H9 (cell line): ENCODE data around the gene CNGB1. TPM values are rescaled to one million over a fixed set of nuclear protein-coding genes. Genes with fewer than 3 reads are reported as not detected.

Source experiments
- DNase-seq: peaks from one replicate; pipeline ENCODE4 v3.0.0-alpha.2; 2017
- H2AFZ ChIP-seq: one replicate; pipeline ENCODE4 v1.6.1; 2013; ENCODE audit warnings: mild to moderate bottlenecking, low read length, control low read depth, moderate library complexity
- H2AK5ac ChIP-seq: 2 replicates; pipeline ENCODE4 v1.6.1; 2013; ENCODE audit warnings: low read length, control low read depth, mixed read lengths; ENCODE audit not compliant: insufficient read length
- H2BK120ac ChIP-seq: one replicate; pipeline ENCODE4 v1.6.1; 2013; ENCODE audit warnings: low read depth, mild to moderate bottlenecking, low read length, control low read depth, inconsistent platforms; ENCODE audit not compliant: poor library complexity, severe bottlenecking
- H2BK12ac ChIP-seq: 2 replicates; pipeline ENCODE4 v1.6.1; 2013; ENCODE audit warnings: low read length, control low read depth, mixed read lengths, low read depth; ENCODE audit not compliant: insufficient read length
- H2BK15ac ChIP-seq: 2 replicates; pipeline ENCODE4 v1.6.1; 2013; ENCODE audit warnings: low read depth, low read length, control low read depth
- H2BK20ac ChIP-seq: one replicate; pipeline ENCODE4 v1.6.1; 2013; ENCODE audit warnings: low read depth, mild to moderate bottlenecking, low read length, control low read depth, inconsistent platforms; ENCODE audit not compliant: poor library complexity, severe bottlenecking
- H2BK5ac ChIP-seq: 2 replicates; pipeline ENCODE4 v1.6.1; 2013; ENCODE audit warnings: low read length, control low read depth, mixed read lengths; ENCODE audit not compliant: insufficient read length
- H3K14ac ChIP-seq: 2 replicates; pipeline ENCODE4 v1.6.1; 2013; ENCODE audit warnings: low read length, control low read depth; ENCODE audit not compliant: insufficient read depth
- H3K18ac ChIP-seq: 2 replicates; pipeline ENCODE4 v1.6.1; 2013; ENCODE audit warnings: low read depth, mild to moderate bottlenecking, mixed read lengths, low read length, control low read depth; ENCODE audit not compliant: insufficient read length
- H3K23ac ChIP-seq: 2 replicates; pipeline ENCODE4 v1.6.1; 2013; ENCODE audit warnings: low read length, control low read depth, mixed read lengths, low read depth; ENCODE audit not compliant: insufficient read length
- H3K23me2 ChIP-seq: 2 replicates; pipeline ENCODE4 v1.6.1; 2013; ENCODE audit warnings: low read depth, mild to moderate bottlenecking, mixed read lengths, low read length, control low read depth; ENCODE audit not compliant: insufficient read length, poor library complexity, severe bottlenecking
- H3K27ac ChIP-seq: 2 replicates; pipeline ENCODE4 v1.5.1; 2013; ENCODE audit warnings: low read length, control low read depth, mixed read lengths, low read depth; ENCODE audit not compliant: insufficient read length
- H3K27me3 ChIP-seq: 2 replicates; pipeline ENCODE4 v1.6.1; 2013; ENCODE audit warnings: low read length, control low read depth, inconsistent platforms; ENCODE audit not compliant: insufficient read depth
- H3K4ac ChIP-seq: 2 replicates; pipeline ENCODE4 v1.6.1; 2013; ENCODE audit warnings: low read depth, mild to moderate bottlenecking, control low read depth, inconsistent platforms, low read length, moderate library complexity
- H3K4me1 ChIP-seq: 2 replicates; pipeline ENCODE4 v1.6.1; 2013; ENCODE audit warnings: low read length, control low read depth, inconsistent platforms; ENCODE audit not compliant: insufficient read depth
- H3K4me2 ChIP-seq: 2 replicates; pipeline ENCODE4 v1.6.1; 2013; ENCODE audit warnings: low read length, control low read depth, mixed read lengths; ENCODE audit not compliant: insufficient read length, insufficient read depth
- H3K56ac ChIP-seq: 2 replicates; pipeline ENCODE4 v1.6.1; 2013; ENCODE audit warnings: low read depth, mild to moderate bottlenecking, mixed read lengths, low read length, control low read depth; ENCODE audit not compliant: insufficient read length
- H3K79me1 ChIP-seq: 2 replicates; pipeline ENCODE4 v1.6.1; 2013; ENCODE audit warnings: low read depth, mild to moderate bottlenecking, moderate library complexity, low read length, control low read depth, inconsistent platforms; ENCODE audit not compliant: insufficient read depth, poor library complexity, severe bottlenecking
- H3K79me2 ChIP-seq: 2 replicates; pipeline ENCODE4 v1.6.1; 2013; ENCODE audit warnings: low read length, control low read depth, inconsistent platforms; ENCODE audit not compliant: insufficient read depth
- H3K9ac ChIP-seq: 2 replicates; pipeline ENCODE4 v1.6.1; 2013; ENCODE audit warnings: low read length, control low read depth, mixed read lengths; ENCODE audit not compliant: insufficient read length; ENCODE audit errors: extremely low read depth
- H3K9me3 ChIP-seq: one replicate; pipeline ENCODE4 v1.6.1; 2013; ENCODE audit warnings: low read depth, low read length, inconsistent platforms; ENCODE audit not compliant: control insufficient read depth
- H3T11ph ChIP-seq: one replicate; pipeline ENCODE4 v1.6.1; 2013; ENCODE audit warnings: mild to moderate bottlenecking, low read length, control low read depth, inconsistent platforms
- H4K20me1 ChIP-seq: one replicate; pipeline ENCODE4 v1.6.1; 2013; ENCODE audit not compliant: control insufficient read depth, insufficient read length, insufficient read depth
- H4K5ac ChIP-seq: 2 replicates; pipeline ENCODE4 v1.6.1; 2013; ENCODE audit warnings: low read depth, mild to moderate bottlenecking, mixed read lengths, low read length, control low read depth; ENCODE audit not compliant: insufficient read length
- H4K8ac ChIP-seq: replicated peaks from 2 replicates; pipeline ENCODE4 v1.6.1; 2013; ENCODE audit warnings: low read length, control low read depth, mixed read lengths, low read depth; ENCODE audit not compliant: insufficient read length
- H4K91ac ChIP-seq: 2 replicates; pipeline ENCODE4 v1.6.1; 2013; ENCODE audit warnings: low read depth, mild to moderate bottlenecking, moderate library complexity, mixed read lengths, low read length, control low read depth; ENCODE audit not compliant: insufficient read length
- H3K27ac Mint-ChIP-seq, 3 experiments: 2 replicates in 2 of 3; 3 replicates in 1 of 3; pipeline ENCODE4 v1.8.0; 2020 to 2021; ENCODE audit warnings: mixed read lengths in 3 of 3, mild to moderate bottlenecking in 1 of 3, moderate library complexity in 1 of 3
- H3K27me3 Mint-ChIP-seq: 2 replicates; pipeline ENCODE4 v1.8.0; 2021; ENCODE audit warnings: low read depth, mild to moderate bottlenecking, moderate library complexity, mixed read lengths
- H3K36me3 Mint-ChIP-seq, 3 experiments: 2 replicates in 2 of 3; 3 replicates in 1 of 3; pipeline ENCODE4 v1.8.0; 2020 to 2021; ENCODE audit warnings: low read depth in 3 of 3, mixed read lengths in 3 of 3; ENCODE audit not compliant: insufficient read depth in 1 of 3
- H3K4me1 Mint-ChIP-seq, 2 experiments: 2 replicates each; pipeline ENCODE4 v1.8.0; 2020; ENCODE audit warnings: mixed read lengths in 2 of 2
- H3K4me3 Mint-ChIP-seq, 2 experiments: 2 replicates in 1 of 2; 3 replicates in 1 of 2; pipeline ENCODE4 v1.8.0; 2020 to 2021; ENCODE audit warnings: mild to moderate bottlenecking in 2 of 2, mixed read lengths in 2 of 2, moderate library complexity in 1 of 2
- H3K9me3 Mint-ChIP-seq, 2 experiments: 2 replicates in 1 of 2; 3 replicates in 1 of 2; pipeline ENCODE4 v1.8.0; 2020; ENCODE audit warnings: mild to moderate bottlenecking in 2 of 2, mixed read lengths in 2 of 2, moderate library complexity in 1 of 2
- CTCF ChIP-seq: fragments of 200-600 bp; sonication (generic); conservative IDR thresholded peaks from 3 replicates; pipeline ENCODE4 v1.8.0; 2021; ENCODE audit warnings: antibody characterized with exemption, mild to moderate bottlenecking
- WGBS: extraction: QIAGEN DNeasy Blood & Tissue Kit; methylation state at CpG from one replicate; pipeline ENCODE4 v1.1.7; 2013; ENCODE audit warnings: missing lambda C conversion rate, low lambda C conversion rate, mixed read lengths; ENCODE audit not compliant: insufficient read length; ENCODE audit errors: extremely low coverage; 5-methylcytosine and 5-hydroxymethylcytosine counted together
- total RNA-seq: library from RNA; stranded (reverse); gene quantifications from 2 replicates; pipeline ENCODE4 v1.2.1, GENCODE V29; 2021

CNGB1 gene
- total RNA-seq, 1 experiment from 2014 or later, result not detected

- H3K9ac ChIP-seq, result no peak overlapping the region
- no peaks in the 10 kb centered on the region for H3K23me2 ChIP-seq
- Mint-ChIP-seq H3K9me3 (no peaks in the 10 kb centered on the region; a peak in 1 of 5 replicates), H3K4me1 (peaks cover 0 to 17% of the 10 kb centered on the region in 2 experiments; a peak in 1 of 4 replicates), H3K4me3 (no peak overlapping the region), H3K36me3 (no peaks in the 10 kb centered on the region; a peak in 1 of 7 replicates), H3K27ac (no peak overlapping the region; a peak in 1 of 7 replicates), H3K27me3 (peaks cover 7% of the 10 kb centered on the region)
- no peak overlapping the region for H2BK5ac ChIP-seq
- no peak overlapping the region for H3T11ph ChIP-seq
- no peak overlapping the region for H3K23ac ChIP-seq
- H3K4ac ChIP-seq, result no peak overlapping the region
- H3K4me2 ChIP-seq, result no peak overlapping the region
- no peaks in the 10 kb centered on the region for H3K79me1 ChIP-seq
- no peaks in the 10 kb centered on the region for H3K4me1 ChIP-seq
- H3K27me3 ChIP-seq, result no peaks in the 10 kb centered on the region
- H2BK15ac ChIP-seq, result no peak overlapping the region
- H4K91ac ChIP-seq, result no peak overlapping the region
- peak; percentile 95 for TF ChIP-seq CTCF
- H3K79me2 ChIP-seq, result no peaks in the 10 kb centered on the region
- peak; percentile 73 for DNase-seq
- H3K14ac ChIP-seq, result no peak overlapping the region
- H2AK5ac ChIP-seq, result no peak overlapping the region
- H3K56ac ChIP-seq, result no peak overlapping the region
- no peak overlapping the region for H2AFZ ChIP-seq
- no peaks in the 10 kb centered on the region for H3K9me3 ChIP-seq
- no peak overlapping the region for H2BK20ac ChIP-seq
- no peak overlapping the region for H4K8ac ChIP-seq
- H4K20me1 ChIP-seq, result no peaks in the 10 kb centered on the region
- no CpG with 5 or more reads among the region's 12 CpGs for WGBS
- no peak overlapping the region for H4K5ac ChIP-seq
- no peak overlapping the region for H2BK12ac ChIP-seq
- no peak overlapping the region for H2BK120ac ChIP-seq
- no peak overlapping the region for H3K18ac ChIP-seq
- H3K27ac ChIP-seq, result no peak overlapping the region
These were observed 70.9 kb downstream of the CNGB1 start for GRCh38 chr16:57899771-57900661.
